NB4 (cell line): ENCODE results near the gene DECR2.

ENCODE experiments used
- MYC ChIP-seq: IDR thresholded peaks from 2 replicates; pipeline ENCODE4 v1.6.1; 2011; ENCODE audit warnings: low read depth, low read length
- POLR2A ChIP-seq: IDR thresholded peaks from 2 replicates; pipeline ENCODE4 v1.6.1; 2011; ENCODE audit warnings: mild to moderate bottlenecking; ENCODE audit not compliant: insufficient read length; ENCODE audit errors: extremely low read depth
- TF ChIP-seq, protein P1 (sequence below): IDR thresholded peaks from one replicate; pipeline ENCODE4 v1.5.1; 2012; ENCODE audit warnings: low read depth, low read length
- TF ChIP-seq, protein P2 (sequence below): IDR thresholded peaks from 2 replicates; pipeline ENCODE4 v1.6.1; 2011; ENCODE audit warnings: low read depth, low read length

DNA sequence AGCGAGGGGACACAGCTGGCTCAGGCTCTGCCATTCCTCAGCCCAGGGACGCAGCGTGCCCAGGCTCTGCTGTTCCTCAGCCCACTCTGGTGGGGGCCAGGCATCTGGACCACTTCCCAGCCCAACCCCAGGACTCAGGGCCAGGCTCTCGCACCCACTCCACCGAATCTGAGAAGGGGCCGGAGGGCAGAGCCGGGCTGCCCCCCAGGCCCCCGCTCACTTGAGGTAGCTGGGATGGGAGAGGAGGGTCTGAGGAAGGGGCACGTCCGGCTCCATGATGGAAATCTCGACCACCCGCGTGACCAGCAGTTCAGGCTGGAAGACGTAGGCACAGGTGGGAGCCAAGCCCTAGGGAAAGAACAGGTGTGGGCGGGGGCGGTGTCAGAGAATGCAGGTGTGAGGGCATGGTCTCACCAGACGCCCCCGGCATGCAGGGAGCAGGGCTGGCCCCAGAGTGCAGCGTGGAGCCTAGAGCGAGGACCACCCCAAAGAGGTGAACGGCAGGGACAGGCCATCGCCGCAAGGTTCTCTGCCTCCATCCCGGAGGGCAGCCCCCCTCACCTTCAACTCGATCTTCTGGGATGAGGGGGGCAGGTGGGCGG lies 24.8 kb upstream of the DECR2 start:
- TF ChIP-seq POLR2A (no peak), MYC (no peak)
- TF ChIP-seq, protein P1, sequence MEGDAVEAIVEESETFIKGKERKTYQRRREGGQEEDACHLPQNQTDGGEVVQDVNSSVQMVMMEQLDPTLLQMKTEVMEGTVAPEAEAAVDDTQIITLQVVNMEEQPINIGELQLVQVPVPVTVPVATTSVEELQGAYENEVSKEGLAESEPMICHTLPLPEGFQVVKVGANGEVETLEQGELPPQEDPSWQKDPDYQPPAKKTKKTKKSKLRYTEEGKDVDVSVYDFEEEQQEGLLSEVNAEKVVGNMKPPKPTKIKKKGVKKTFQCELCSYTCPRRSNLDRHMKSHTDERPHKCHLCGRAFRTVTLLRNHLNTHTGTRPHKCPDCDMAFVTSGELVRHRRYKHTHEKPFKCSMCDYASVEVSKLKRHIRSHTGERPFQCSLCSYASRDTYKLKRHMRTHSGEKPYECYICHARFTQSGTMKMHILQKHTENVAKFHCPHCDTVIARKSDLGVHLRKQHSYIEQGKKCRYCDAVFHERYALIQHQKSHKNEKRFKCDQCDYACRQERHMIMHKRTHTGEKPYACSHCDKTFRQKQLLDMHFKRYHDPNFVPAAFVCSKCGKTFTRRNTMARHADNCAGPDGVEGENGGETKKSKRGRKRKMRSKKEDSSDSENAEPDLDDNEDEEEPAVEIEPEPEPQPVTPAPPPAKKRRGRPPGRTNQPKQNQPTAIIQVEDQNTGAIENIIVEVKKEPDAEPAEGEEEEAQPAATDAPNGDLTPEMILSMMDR = no peak
- TF ChIP-seq, protein P2, sequence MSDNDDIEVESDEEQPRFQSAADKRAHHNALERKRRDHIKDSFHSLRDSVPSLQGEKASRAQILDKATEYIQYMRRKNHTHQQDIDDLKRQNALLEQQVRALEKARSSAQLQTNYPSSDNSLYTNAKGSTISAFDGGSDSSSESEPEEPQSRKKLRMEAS = no peak
